Keratinocyte (primary cell): Measurements from ENCODE around the gene NUDT14. TPM values are rescaled to one million over a fixed set of nuclear protein-coding genes. Genes with fewer than 3 reads are reported as not detected.

Source experiments
- DNase-seq: peaks from one replicate; pipeline ENCODE4 v3.0.0-alpha.2; 2011; ENCODE audit warnings: low read depth, missing footprints, low spot score
- FAIRE-seq: peaks from 2 replicates; lab custom pipeline; 2011; peaks lifted over from hg19 to GRCh38; lab: Jason Lieb, UNC
- H2AFZ ChIP-seq: 2 replicates; pipeline ENCODE4 v1.6.0; 2012; ENCODE audit warnings: low read length, control low read depth, inconsistent platforms; ENCODE audit not compliant: control insufficient read depth
- H3K27ac ChIP-seq: 2 replicates; pipeline ENCODE4 v1.5.1; 2011; ENCODE audit warnings: low read length; ENCODE audit not compliant: control insufficient read depth, insufficient read depth
- H3K27me3 ChIP-seq: 3 replicates; pipeline ENCODE4 v1.6.0; 2011; ENCODE audit warnings: low read length; ENCODE audit not compliant: control insufficient read depth, insufficient read depth; ENCODE audit errors: extremely low read depth
- H3K36me3 ChIP-seq, 2 experiments: 2 replicates in 1 of 2; 3 replicates in 1 of 2; pipeline ENCODE4 v1.5.1; 2011; ENCODE audit warnings: low read length in 2 of 2, mild to moderate bottlenecking in 1 of 2; ENCODE audit not compliant: control insufficient read depth in 2 of 2, insufficient read depth in 2 of 2; ENCODE audit errors: extremely low read depth in 1 of 2
- H3K4me1 ChIP-seq: 3 replicates; pipeline ENCODE4 v1.5.1; 2011; ENCODE audit warnings: low read length; ENCODE audit not compliant: control insufficient read depth, insufficient read depth; ENCODE audit errors: extremely low read depth
- H3K4me2 ChIP-seq: 3 replicates; pipeline ENCODE4 v1.6.0; 2011; ENCODE audit warnings: low read depth, low read length; ENCODE audit not compliant: control insufficient read depth, insufficient read depth; ENCODE audit errors: extremely low read depth
- H3K4me3 ChIP-seq, 3 experiments: fragments of 200-600 bp in 1 of 3; sonication (generic) in 1 of 3; 2 replicates in 2 of 3; 3 replicates in 1 of 3; pipeline ENCODE4 v1.5.1; 2011 to 2016; ENCODE audit warnings: low read length in 3 of 3, mild to moderate bottlenecking in 3 of 3, control low read depth in 2 of 3, inconsistent platforms in 1 of 3, low read depth in 1 of 3, mixed read lengths in 1 of 3, mixed run types in 1 of 3, moderate library complexity in 1 of 3; ENCODE audit not compliant: control insufficient read depth in 2 of 3, insufficient read depth in 2 of 3; ENCODE audit errors: extremely low read depth in 1 of 3
- H3K79me2 ChIP-seq: 2 replicates; pipeline ENCODE4 v1.6.0; 2012; ENCODE audit warnings: low read length; ENCODE audit not compliant: control insufficient read depth, insufficient read depth
- H3K9ac ChIP-seq: 3 replicates; pipeline ENCODE4 v1.6.0; 2011; ENCODE audit warnings: low read length; ENCODE audit not compliant: control insufficient read depth, insufficient read depth; ENCODE audit errors: extremely low read depth
- H3K9me1 ChIP-seq: 3 replicates; pipeline ENCODE4 v1.6.0; 2011; ENCODE audit warnings: low read length; ENCODE audit not compliant: control insufficient read depth, insufficient read depth; ENCODE audit errors: extremely low read depth
- H3K9me3 ChIP-seq: 2 replicates; pipeline ENCODE4 v1.5.1; 2012; ENCODE audit warnings: low read depth, low read length; ENCODE audit not compliant: control insufficient read depth
- H4K20me1 ChIP-seq: 3 replicates; pipeline ENCODE4 v1.6.0; 2011; ENCODE audit warnings: low read length; ENCODE audit not compliant: control insufficient read depth, insufficient read depth; ENCODE audit errors: extremely low read depth
- CTCF ChIP-seq, 3 experiments: IDR thresholded peaks in 1 of 3; conservative IDR thresholded peaks in 1 of 3; optimal IDR thresholded peaks in 1 of 3; 2 replicates in 2 of 3; 3 replicates in 1 of 3; pipeline versions ENCODE3 to v1.5.1; 2011; ENCODE audit warnings: low read length in 3 of 3, mild to moderate bottlenecking in 3 of 3, moderate library complexity in 2 of 3, control low read depth in 1 of 3, inconsistent platforms in 1 of 3; ENCODE audit not compliant: insufficient read depth in 2 of 3; ENCODE audit errors: extremely low read depth in 1 of 3
- EZH2 ChIP-seq: IDR thresholded peaks from one replicate; pipeline ENCODE4 v1.6.1; 2012; ENCODE audit warnings: inconsistent platforms, mild to moderate bottlenecking, low read length, moderate library complexity
- dilution Hi-C: fragments of 300-500 bp; cut with MboI; formaldehyde crosslinking; loops from one replicate; pipeline ENCODE4 v1.7.0; 2020; ENCODE audit warnings: low sequenced_read_pairs; ENCODE audit not compliant: extremely low pct_ligation_motif_present
- polyA plus RNA-seq, 5 experiments: library from polyadenylated mRNA; depleted of rRNA in 3 of 5; stranded (reverse) in 3 of 5; stranded (forward) in 1 of 5; unstranded in 1 of 5; fragments of >200 nt; gene quantifications; 1 replicate in 1 of 5; 2 replicates in 3 of 5; 3 replicates in 1 of 5; pipeline versions ENCODE4 v1.2.1 to v1.2.3, GENCODE V29; 2011 to 2012; ENCODE audit warnings: missing spikeins in 2 of 5, low read depth in 1 of 5, low replicate concordance in 1 of 5

The NUDT14 gene
- polyA plus RNA-seq, 1 donor (not counting 4 experiments of a cell fraction or from before 2014, with no cell fraction given) = 15.6 TPM

GRCh38 chr14:105214324-105214915 lies 33.3 kb upstream of the NUDT14 start:
- FAIRE-seq = no peak
- H3K4me2 ChIP-seq = no peak overlapping the region

GRCh38 chr14:105213361-105213760 lies 32.2 kb upstream of the NUDT14 start:
- dilution Hi-C loops = no loop called here
- Histone ChIP-seq H3K9me3 (no peaks in the 10 kb centered on the region), H2AFZ (no peak overlapping the region), H3K4me3 (no peak overlapping the region), H3K4me2 (no peak overlapping the region), H3K79me2 (no peaks in the 10 kb centered on the region), H3K27ac (no peak overlapping the region), H4K20me1 (no peaks in the 10 kb centered on the region), H3K27me3 (no peaks in the 10 kb centered on the region), H3K4me1 (no peaks in the 10 kb centered on the region), H3K9me1 (no peaks in the 10 kb centered on the region), H3K9ac (no peak overlapping the region), H3K36me3 (peaks cover 0 to 21% of the 10 kb centered on the region in 2 experiments)
- no peak for DNase-seq
- FAIRE-seq = no peak
- TF ChIP-seq CTCF (optimal IDR thresholded peaks at IDR 0.05 in 1 of 3, IDR thresholded peaks at IDR 0.05 in 1 of 3, conservative IDR thresholded peaks at IDR 0.05 in 1 of 3; ENCODE audit: extremely low read depth in 1 of 3, insufficient read depth in 2 of 3, low read length in 3 of 3) = no peak
- no peak for TF ChIP-seq EZH2

More at GRCh38 chr14:105214324-105214915, 33.3 kb upstream of the NUDT14 start:
- no peak overlapping the region for H3K9ac ChIP-seq
- no peak for DNase-seq
- no peaks in the 10 kb centered on the region for H3K4me1 ChIP-seq
- H3K9me1 ChIP-seq = no peaks in the 10 kb centered on the region
- dilution Hi-C loops = no loop called here
- H3K36me3 ChIP-seq = peaks cover 0 to 21% of the 10 kb centered on the region in 2 experiments
- no peaks in the 10 kb centered on the region for H4K20me1 ChIP-seq
- H3K4me3 ChIP-seq = no peak overlapping the region
- no peaks in the 10 kb centered on the region for H3K9me3 ChIP-seq
- no peak overlapping the region for H2AFZ ChIP-seq
- TF ChIP-seq CTCF (optimal IDR thresholded peaks at IDR 0.05 in 1 of 3, IDR thresholded peaks at IDR 0.05 in 1 of 3, conservative IDR thresholded peaks at IDR 0.05 in 1 of 3; ENCODE audit: extremely low read depth in 1 of 3, insufficient read depth in 2 of 3, low read length in 3 of 3) (no peak), EZH2 (no peak)
- H3K79me2 ChIP-seq = no peaks in the 10 kb centered on the region
- no peak overlapping the region for H3K27ac ChIP-seq
- no peaks in the 10 kb centered on the region for H3K27me3 ChIP-seq
